Gastrocnemius medialis (tissue), 4 donors: Measurements from ENCODE around the gene CHSY1. TPM values are rescaled to one million over a fixed set of nuclear protein-coding genes. Genes with fewer than 3 reads are reported as not detected.

Experiments used
- ATAC-seq, 2 donors: fragments of 150-250 bp; one replicate each; pipeline ENCODE4 v1.9.1; 2016
- DNase-seq, 2 donors: peaks; one replicate each; pipeline ENCODE4 v3.0.0-alpha.2; 2019
- H3K27ac ChIP-seq, 4 donors: fragments of 200-600 bp; sonication (generic); 1 replicate in 1 of 4; 2 replicates in 3 of 4; pipeline ENCODE4 v1.5.1; 2016 to 2018; ENCODE audit warnings: mild to moderate bottlenecking in 2 of 4, moderate library complexity in 1 of 4
- H3K27me3 ChIP-seq, 3 donors: fragments of 200-600 bp; sonication (generic) in 2 of 3; 1 replicate in 1 of 3; 2 replicates in 2 of 3; pipeline versions ENCODE4 v1.5.1 to v1.6.0; 2016 to 2019; ENCODE audit warnings: mild to moderate bottlenecking in 1 of 3, moderate library complexity in 1 of 3
- H3K36me3 ChIP-seq, 2 donors: fragments of 200-600 bp; sonication (generic) in 1 of 2; one replicate each; pipeline ENCODE4 v1.5.1; 2017 to 2018
- H3K4me1 ChIP-seq, 2 donors: fragments of 200-600 bp; sonication (generic) in 1 of 2; one replicate each; pipeline ENCODE4 v1.5.1; 2016 to 2017; ENCODE audit warnings: mild to moderate bottlenecking in 2 of 2
- H3K4me3 ChIP-seq, 4 donors: fragments of 200-600 bp; sonication (generic) in 3 of 4; 1 replicate in 1 of 4; 2 replicates in 3 of 4; pipeline ENCODE4 v1.5.1; 2016 to 2019; ENCODE audit warnings: mild to moderate bottlenecking in 2 of 4
- H3K9me3 ChIP-seq, 3 donors: fragments of 200-600 bp; sonication (generic) in 2 of 3; 1 replicate in 1 of 3; 2 replicates in 2 of 3; pipeline ENCODE4 v1.5.1; 2016 to 2019
- POLR2A ChIP-seq, 2 donors: fragments of 450-650 bp; IDR thresholded peaks; one replicate each; pipeline ENCODE4 v1.6.1; 2017; ENCODE audit warnings: antibody characterized with exemption in 2 of 2, mild to moderate bottlenecking in 2 of 2, moderate library complexity in 2 of 2
- in situ Hi-C, 4 donors: fragments of 200-750 bp; cut with MboI; loops; one replicate each; pipeline versions ENCODE4 v1.15.0 to v1.8.0; 2017; ENCODE audit warnings: low sequenced_read_pairs in 4 of 4
- intact Hi-C: fragments of 100-400 bp; cut with DNase I; formaldehyde crosslinking; loops from one replicate; pipeline ENCODE4 v1.15.1; 2023; ENCODE audit warnings: low total_unique reads
- total RNA-seq, 4 donors: library from RNA; depleted of rRNA; stranded (reverse); fragments of >200 nt; gene quantifications; one replicate each; pipeline versions ENCODE4 v1.1.0 to v1.2.3, GENCODE V29; 2016
- TF ChIP-seq, protein P1 (sequence below), 5 experiments: fragments of 450-650 bp in 3 of 5; fragments of 200-600 bp in 2 of 5; sonication (generic) in 2 of 5; IDR thresholded peaks in 4 of 5; conservative IDR thresholded peaks in 1 of 5; 1 replicate in 4 of 5; 2 replicates in 1 of 5; pipeline ENCODE4 v1.5.1; 2016 to 2019; ENCODE audit warnings: antibody characterized with exemption in 5 of 5, mild to moderate bottlenecking in 3 of 5, moderate library complexity in 3 of 5

CHSY1 gene
- total RNA-seq, 4 donors from 2014 or later: 4.6 to 8.3 (median 7.1) TPM

- Histone ChIP-seq H3K27ac (no peak overlapping the region), H3K36me3 (peaks cover 0 to 19% of the 10 kb centered on the region in 2 donors), H3K27me3 (no peaks in the 10 kb centered on the region), H3K4me1 (peaks cover 7 to 20% of the 10 kb centered on the region in 2 donors), H3K4me3 (no peak overlapping the region), H3K9me3 (no peaks in the 10 kb centered on the region)
- in situ Hi-C loops: loop anchor here in 1 of 4 donors (10.0 kb wide), 1 partner anchor 66 kb away; no protein-coding TSS in a partner anchor
- TF ChIP-seq POLR2A (IDR thresholded peaks at IDR 0.05): no peak
- TF ChIP-seq, protein P1, sequence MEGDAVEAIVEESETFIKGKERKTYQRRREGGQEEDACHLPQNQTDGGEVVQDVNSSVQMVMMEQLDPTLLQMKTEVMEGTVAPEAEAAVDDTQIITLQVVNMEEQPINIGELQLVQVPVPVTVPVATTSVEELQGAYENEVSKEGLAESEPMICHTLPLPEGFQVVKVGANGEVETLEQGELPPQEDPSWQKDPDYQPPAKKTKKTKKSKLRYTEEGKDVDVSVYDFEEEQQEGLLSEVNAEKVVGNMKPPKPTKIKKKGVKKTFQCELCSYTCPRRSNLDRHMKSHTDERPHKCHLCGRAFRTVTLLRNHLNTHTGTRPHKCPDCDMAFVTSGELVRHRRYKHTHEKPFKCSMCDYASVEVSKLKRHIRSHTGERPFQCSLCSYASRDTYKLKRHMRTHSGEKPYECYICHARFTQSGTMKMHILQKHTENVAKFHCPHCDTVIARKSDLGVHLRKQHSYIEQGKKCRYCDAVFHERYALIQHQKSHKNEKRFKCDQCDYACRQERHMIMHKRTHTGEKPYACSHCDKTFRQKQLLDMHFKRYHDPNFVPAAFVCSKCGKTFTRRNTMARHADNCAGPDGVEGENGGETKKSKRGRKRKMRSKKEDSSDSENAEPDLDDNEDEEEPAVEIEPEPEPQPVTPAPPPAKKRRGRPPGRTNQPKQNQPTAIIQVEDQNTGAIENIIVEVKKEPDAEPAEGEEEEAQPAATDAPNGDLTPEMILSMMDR (IDR thresholded peaks at IDR 0.05 in 4 of 5, conservative IDR thresholded peaks at IDR 0.05 in 1 of 5): no peak
- DNase-seq (no peak), ATAC-seq (no peak)
- intact Hi-C loops: no loop called here
Observed at GRCh38 chr15:101178479-101178878, 73.4 kb downstream of the CHSY1 start.

- peaks cover 5 to 15% of the 10 kb centered on the region in 2 donors for H3K4me1 ChIP-seq
Observed at GRCh38 chr15:101177866-101178265, 74.0 kb downstream of the CHSY1 start.

GRCh38 chr15:101176625-101177024, 75.2 kb downstream of the CHSY1 start:
- Histone ChIP-seq H3K36me3 (peaks cover 0 to 19% of the 10 kb centered on the region in 2 donors), H3K9me3 (no peaks in the 10 kb centered on the region), H3K4me3 (no peak overlapping the region), H3K4me1 (peaks cover 0 to 5% of the 10 kb centered on the region in 2 donors), H3K27me3 (no peaks in the 10 kb centered on the region), H3K27ac (peak overlapping the region; percentile 50 to 68 (median 56))
- TF ChIP-seq, protein P1 (IDR thresholded peaks at IDR 0.05 in 4 of 5, conservative IDR thresholded peaks at IDR 0.05 in 1 of 5): no peak
- ATAC-seq: peak; percentile 52 to 64
- DNase-seq: no peak
- in situ Hi-C loops: loop anchor here in 1 of 4 donors (10.0 kb wide), 1 partner anchor 68 kb away; no protein-coding TSS in a partner anchor
- intact Hi-C loops: no loop called here

More at GRCh38 chr15:101177866-101178265, 74.0 kb downstream of the CHSY1 start:
- intact Hi-C loops: no loop called here
- in situ Hi-C loops: loop anchor here in 1 of 4 donors (10.0 kb wide), 1 partner anchor 67 kb away; no protein-coding TSS in a partner anchor
- H3K27ac ChIP-seq: peak overlapping the region in 2 of 4 donors; percentile 2 to 53
- no peak overlapping the region for H3K4me3 ChIP-seq
- DNase-seq (no peak), ATAC-seq (no peak)
- no peaks in the 10 kb centered on the region for H3K9me3 ChIP-seq
- H3K36me3 ChIP-seq: peaks cover 0 to 19% of the 10 kb centered on the region in 2 donors
- H3K27me3 ChIP-seq: no peaks in the 10 kb centered on the region
- TF ChIP-seq, protein P1 (IDR thresholded peaks at IDR 0.05 in 4 of 5, conservative IDR thresholded peaks at IDR 0.05 in 1 of 5): no peak
- no peak for TF ChIP-seq POLR2A (IDR thresholded peaks at IDR 0.05)

DNA sequence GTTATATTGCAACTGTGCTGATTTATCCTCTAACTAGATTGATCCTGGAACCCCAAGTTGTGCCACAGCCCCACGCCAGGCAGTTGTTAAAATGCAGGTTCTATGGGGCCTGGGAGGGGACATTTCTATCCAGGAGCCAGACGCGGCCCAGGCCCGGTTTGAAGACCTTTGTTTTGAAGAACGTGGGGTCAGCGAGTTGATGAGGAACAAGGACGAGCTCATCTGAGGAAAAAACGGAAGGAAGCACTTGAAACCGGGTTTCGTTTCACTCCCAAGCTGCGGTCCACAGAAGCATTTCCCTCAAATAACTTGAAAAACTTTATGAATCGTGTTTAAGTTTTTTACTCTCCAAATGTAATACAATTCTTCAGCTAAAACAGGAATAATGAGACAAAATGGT, 76.4 kb downstream of the CHSY1 start:
- Histone ChIP-seq H3K36me3 (peaks cover 0 to 19% of the 10 kb centered on the region in 2 donors), H3K27me3 (no peaks in the 10 kb centered on the region), H3K9me3 (no peaks in the 10 kb centered on the region), H3K27ac (peak overlapping the region in 1 of 4 donors; percentile 58), H3K4me3 (no peak overlapping the region), H3K4me1 (peaks cover 0 to 9% of the 10 kb centered on the region in 2 donors)
- intact Hi-C loops (no loop called here), in situ Hi-C loops (loop anchor here in 1 of 4 donors (10.0 kb wide), 1 partner anchor 69 kb away; no protein-coding TSS in a partner anchor)
- ATAC-seq (no peak), DNase-seq (no peak)
- TF ChIP-seq, protein P1 (IDR thresholded peaks at IDR 0.05 in 4 of 5, conservative IDR thresholded peaks at IDR 0.05 in 1 of 5): no peak
- TF ChIP-seq POLR2A (IDR thresholded peaks at IDR 0.05): no peak
